Effector memory CD4-positive, alpha-beta T cell (primary cell): Measurements from ENCODE around the gene POLR2M.

ENCODE experiments used
- DNase-seq, 3 donors: peaks; one replicate each; pipeline ENCODE4 v3.0.0-alpha.2; 2020
- H3K27ac ChIP-seq: 2 replicates; pipeline ENCODE4 v1.7.0; 2013; ENCODE audit warnings: mild to moderate bottlenecking, low read length, moderate library complexity; ENCODE audit not compliant: insufficient read depth, poor library complexity, severe bottlenecking
- H3K27me3 ChIP-seq: replicated peaks from 2 replicates; pipeline ENCODE4 v1.7.0; 2013; ENCODE audit warnings: mild to moderate bottlenecking, low read length; ENCODE audit not compliant: insufficient read depth, control insufficient read depth, poor library complexity, severe bottlenecking
- H3K36me3 ChIP-seq: 2 replicates; pipeline ENCODE4 v1.7.0; 2013; ENCODE audit warnings: mild to moderate bottlenecking, low read length, moderate library complexity; ENCODE audit not compliant: control insufficient read depth, insufficient read depth
- H3K4me1 ChIP-seq: 2 replicates; pipeline ENCODE4 v1.7.0; 2013; ENCODE audit warnings: low read length, mild to moderate bottlenecking; ENCODE audit not compliant: control insufficient read depth, insufficient read depth, poor library complexity, severe bottlenecking
- H3K4me3 ChIP-seq: 2 replicates; pipeline ENCODE4 v1.7.0; 2013; ENCODE audit warnings: low read length, low read depth, mild to moderate bottlenecking; ENCODE audit not compliant: insufficient read depth, poor library complexity, severe bottlenecking
- H3K9me3 ChIP-seq: 2 replicates; pipeline ENCODE4 v1.7.0; 2013; ENCODE audit warnings: mild to moderate bottlenecking, low read length, moderate library complexity; ENCODE audit not compliant: control insufficient read depth

POLR2M gene

GRCh38 chr15:57691082-57691481, 15.4 kb upstream of the POLR2M start:
- Histone ChIP-seq H3K36me3 (no peaks in the 10 kb centered on the region), H3K27me3 (no peaks in the 10 kb centered on the region), H3K4me1 (no peaks in the 10 kb centered on the region), H3K4me3 (no peak overlapping the region), H3K27ac (no peak overlapping the region), H3K9me3 (no peaks in the 10 kb centered on the region)
- DNase-seq = no peak

GRCh38 chr15:57692709-57693108, 13.8 kb upstream of the POLR2M start:
- H3K4me3 ChIP-seq = no peak overlapping the region
- H3K4me1 ChIP-seq = no peaks in the 10 kb centered on the region
- no peaks in the 10 kb centered on the region for H3K27me3 ChIP-seq
- no peak for DNase-seq
- H3K36me3 ChIP-seq = no peaks in the 10 kb centered on the region
- no peaks in the 10 kb centered on the region for H3K9me3 ChIP-seq
- no peak overlapping the region for H3K27ac ChIP-seq

DNA sequence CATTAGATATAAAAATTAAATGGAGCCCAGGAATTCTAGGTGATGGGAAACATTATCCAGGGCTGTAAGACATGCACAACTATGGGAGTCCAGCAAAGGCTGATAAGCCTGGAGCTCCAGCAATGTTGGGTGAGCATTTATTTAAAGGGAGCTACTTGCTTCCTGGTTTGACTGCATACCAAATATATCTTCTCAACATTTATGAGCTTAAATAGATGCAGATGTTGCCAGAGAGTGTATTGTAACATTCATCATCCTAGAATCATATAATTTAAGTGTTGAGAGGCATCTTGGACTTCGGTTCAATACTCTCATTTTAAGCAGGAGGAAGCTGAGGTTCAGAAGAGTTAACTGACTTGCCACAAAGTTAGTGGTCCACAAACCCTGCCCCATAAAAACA, 12.2 kb upstream of the POLR2M start:
- no peaks in the 10 kb centered on the region for H3K4me1 ChIP-seq
- no peak overlapping the region for H3K4me3 ChIP-seq
- H3K36me3 ChIP-seq = no peaks in the 10 kb centered on the region
- DNase-seq = no peak
- no peaks in the 10 kb centered on the region for H3K27me3 ChIP-seq
- no peak overlapping the region for H3K27ac ChIP-seq
- no peaks in the 10 kb centered on the region for H3K9me3 ChIP-seq

GRCh38 chr15:57696146-57696545, 10.4 kb upstream of the POLR2M start:
- H3K9me3 ChIP-seq = no peaks in the 10 kb centered on the region
- H3K27ac ChIP-seq = no peak overlapping the region
- H3K27me3 ChIP-seq = no peaks in the 10 kb centered on the region
- H3K36me3 ChIP-seq = no peaks in the 10 kb centered on the region
- no peak for DNase-seq
- H3K4me3 ChIP-seq = no peak overlapping the region
- H3K4me1 ChIP-seq = no peaks in the 10 kb centered on the region

GRCh38 chr15:57697588-57697987, 8.9 kb upstream of the POLR2M start:
- Histone ChIP-seq H3K4me3 (no peak overlapping the region), H3K27me3 (no peaks in the 10 kb centered on the region), H3K9me3 (no peaks in the 10 kb centered on the region), H3K4me1 (no peaks in the 10 kb centered on the region), H3K27ac (no peak overlapping the region), H3K36me3 (no peaks in the 10 kb centered on the region)
- DNase-seq = no peak

- H3K27ac ChIP-seq = no peak overlapping the region
- peaks cover 4% of the 10 kb centered on the region for H3K4me1 ChIP-seq
- no peaks in the 10 kb centered on the region for H3K9me3 ChIP-seq
- no peak for DNase-seq
- no peak overlapping the region for H3K4me3 ChIP-seq
- no peaks in the 10 kb centered on the region for H3K27me3 ChIP-seq
- H3K36me3 ChIP-seq = no peaks in the 10 kb centered on the region
Measured at GRCh38 chr15:57698243-57698642, 8.3 kb upstream of the POLR2M start.

DNA sequence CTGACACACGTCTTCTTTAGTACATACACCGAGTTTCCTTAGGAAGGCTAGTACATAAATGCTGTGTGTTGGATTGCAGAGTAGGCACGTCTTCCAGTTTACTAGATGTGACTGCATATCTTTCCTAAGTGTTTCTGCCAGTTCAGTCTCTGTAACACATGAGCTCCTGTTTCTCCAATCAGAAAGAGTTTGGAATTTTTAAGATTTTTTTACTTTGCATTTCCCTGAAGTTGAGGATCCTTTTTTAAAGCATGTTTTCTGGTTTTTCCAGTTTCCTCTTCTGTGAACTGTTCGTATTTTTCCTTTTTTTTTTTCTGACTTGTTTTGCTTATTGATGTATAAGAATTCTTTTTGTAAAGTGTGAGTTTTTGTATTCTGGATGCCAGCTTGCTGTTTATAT, 7.5 kb upstream of the POLR2M start:
- Histone ChIP-seq H3K4me3 (no peak overlapping the region), H3K9me3 (no peaks in the 10 kb centered on the region), H3K36me3 (no peaks in the 10 kb centered on the region), H3K27me3 (no peaks in the 10 kb centered on the region), H3K4me1 (peaks cover 10% of the 10 kb centered on the region), H3K27ac (no peak overlapping the region)
- DNase-seq = no peak

GRCh38 chr15:57703387-57703786, 3.1 kb upstream of the POLR2M start:
- Histone ChIP-seq H3K4me1 (peaks cover 23% of the 10 kb centered on the region), H3K27me3 (no peaks in the 10 kb centered on the region), H3K4me3 (no peak overlapping the region), H3K9me3 (no peaks in the 10 kb centered on the region), H3K27ac (no peak overlapping the region), H3K36me3 (no peaks in the 10 kb centered on the region)
- DNase-seq = no peak

- no peak for DNase-seq
- no peak overlapping the region for H3K27ac ChIP-seq
- peaks cover 23% of the 10 kb centered on the region for H3K4me1 ChIP-seq
- no peak overlapping the region for H3K4me3 ChIP-seq
- H3K9me3 ChIP-seq = no peaks in the 10 kb centered on the region
- no peaks in the 10 kb centered on the region for H3K27me3 ChIP-seq
- peaks cover 3% of the 10 kb centered on the region for H3K36me3 ChIP-seq
Measured at GRCh38 chr15:57704441-57704840, 2.1 kb upstream of the POLR2M start.

DNA sequence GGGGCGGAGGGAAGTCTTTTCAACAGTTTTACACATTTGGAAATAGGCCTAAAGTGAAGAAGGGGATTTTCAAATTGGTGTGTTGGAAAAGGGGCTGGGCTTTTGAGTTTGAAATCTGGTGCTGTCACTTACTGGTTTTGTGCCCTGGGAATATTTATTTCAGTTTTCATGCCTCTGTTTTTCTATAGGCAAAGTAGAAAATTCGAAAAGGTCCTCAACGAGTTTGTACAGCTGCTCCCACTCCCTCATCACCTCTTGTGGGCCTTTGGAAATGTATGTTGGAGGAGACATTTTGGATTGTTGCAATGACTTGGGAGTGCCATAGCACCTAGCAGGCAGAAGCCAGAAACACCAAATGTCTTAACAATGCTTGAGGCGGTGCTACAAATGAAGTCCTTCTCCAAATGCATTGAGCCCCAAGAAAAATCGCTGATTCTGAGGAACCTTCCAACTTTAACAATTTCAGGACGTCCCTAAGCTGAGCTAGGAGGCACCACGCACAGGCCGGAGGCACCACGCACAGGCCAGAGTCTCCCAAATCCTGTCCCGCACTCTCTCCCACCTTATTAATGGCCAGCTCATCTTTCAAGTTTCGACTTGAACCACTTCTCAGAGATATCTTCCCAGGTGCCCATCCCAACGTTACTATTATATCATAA, 639 bp upstream of the POLR2M start:
- no peaks in the 10 kb centered on the region for H3K27me3 ChIP-seq
- H3K9me3 ChIP-seq = no peaks in the 10 kb centered on the region
- peak overlapping the region; percentile 72 for H3K4me3 ChIP-seq
- peaks cover 23% of the 10 kb centered on the region for H3K4me1 ChIP-seq
- no peak for DNase-seq
- peak overlapping the region; percentile 89 for H3K27ac ChIP-seq
- H3K36me3 ChIP-seq = peaks cover 13% of the 10 kb centered on the region
